Endodermal cell (in vitro differentiated cells): ENCODE data around the gene MSH3. TPM values are rescaled to one million over a fixed set of nuclear protein-coding genes. Genes with fewer than 3 reads are reported as not detected.

Source experiments
- DNase-seq: peaks from one replicate; pipeline ENCODE4 v3.0.0-alpha.2; 2017
- H3K27ac ChIP-seq: 2 replicates; pipeline ENCODE4 v1.5.1; 2013; ENCODE audit warnings: mild to moderate bottlenecking, low read depth, low read length, moderate library complexity
- H3K27me3 ChIP-seq: 2 replicates; pipeline ENCODE4 v1.6.1; 2013; ENCODE audit warnings: mild to moderate bottlenecking, low read length, moderate library complexity; ENCODE audit not compliant: insufficient read depth, control insufficient read depth, poor library complexity, severe bottlenecking
- H3K36me3 ChIP-seq: 2 replicates; pipeline ENCODE4 v1.7.0; 2013; ENCODE audit warnings: mild to moderate bottlenecking, low read length, moderate library complexity; ENCODE audit not compliant: control insufficient read depth, insufficient read depth
- H3K4me1 ChIP-seq: one replicate; pipeline ENCODE4 v1.7.0; 2013; ENCODE audit warnings: low read length; ENCODE audit not compliant: control insufficient read depth, insufficient read depth
- H3K4me3 ChIP-seq: 2 replicates; pipeline ENCODE4 v1.5.1; 2013; ENCODE audit warnings: mild to moderate bottlenecking, low read length, moderate library complexity
- H3K9ac ChIP-seq: 2 replicates; pipeline ENCODE4 v1.6.1; 2013; ENCODE audit warnings: mild to moderate bottlenecking, low read length, moderate library complexity; ENCODE audit not compliant: poor library complexity, severe bottlenecking; ENCODE audit errors: extremely low read depth
- H3K9me3 ChIP-seq: 2 replicates; pipeline ENCODE4 v1.6.1; 2013; ENCODE audit warnings: mild to moderate bottlenecking, low read length, moderate library complexity; ENCODE audit not compliant: control insufficient read depth
- H3K27ac Mint-ChIP-seq: 2 replicates; pipeline ENCODE4 v1.8.0; 2020; ENCODE audit warnings: mixed read lengths
- H3K27me3 Mint-ChIP-seq: 2 replicates; pipeline ENCODE4 v1.8.0; 2021; ENCODE audit warnings: mild to moderate bottlenecking, mixed read lengths; ENCODE audit not compliant: insufficient read depth
- H3K36me3 Mint-ChIP-seq: 2 replicates; pipeline ENCODE4 v1.8.0; 2020; ENCODE audit warnings: low read depth, mixed read lengths
- H3K4me1 Mint-ChIP-seq: 2 replicates; pipeline ENCODE4 v1.8.0; 2020; ENCODE audit warnings: mixed read lengths
- H3K4me3 Mint-ChIP-seq: 2 replicates; pipeline ENCODE4 v1.8.0; 2020; ENCODE audit warnings: mild to moderate bottlenecking, moderate library complexity, mixed read lengths
- H3K9me3 Mint-ChIP-seq: 2 replicates; pipeline ENCODE4 v1.8.0; 2020; ENCODE audit warnings: mild to moderate bottlenecking, mixed read lengths
- CTCF ChIP-seq: fragments of 200-600 bp; sonication (generic); conservative IDR thresholded peaks from 2 replicates; pipeline ENCODE4 v1.5.0; 2021; ENCODE audit warnings: antibody characterized with exemption, mild to moderate bottlenecking
- WGBS, 2 experiments: methylation state at CpG; one replicate each; pipeline versions ENCODE4 v1.1.5 to v1.1.7; 2013; ENCODE audit warnings: missing lambda C conversion rate in 2 of 2, mixed read lengths in 1 of 2; ENCODE audit not compliant: insufficient coverage in 1 of 2, insufficient read length in 1 of 2; 5-methylcytosine and 5-hydroxymethylcytosine counted together
- total RNA-seq, 2 donors: library from RNA; stranded (reverse); fragmentation: NEBNext Ultra II Directional in 1 of 2; extraction: Animal tissue kit (Norgen Biotek cat#: 25700) in 1 of 2; gene quantifications; 2 replicates in 1 of 2; 3 replicates in 1 of 2; pipeline ENCODE4 v1.2.1, GENCODE V29; 2021

The MSH3 gene
- total RNA-seq, 2 donors from 2014 or later: 17.3 to 25.2 TPM

GRCh38 chr5:80777347-80778287 is 123.2 kb downstream of the MSH3 start:
- TF ChIP-seq CTCF: no peak
- Histone ChIP-seq H3K36me3 (peaks cover 9% of the 10 kb centered on the region), H3K4me3 (no peak overlapping the region), H3K9me3 (no peaks in the 10 kb centered on the region), H3K9ac (no peak overlapping the region), H3K27ac (no peak overlapping the region), H3K4me1 (peaks cover 6% of the 10 kb centered on the region), H3K27me3 (no peaks in the 10 kb centered on the region)
- Mint-ChIP-seq H3K27ac (no peak overlapping the region), H3K4me3 (no peak overlapping the region), H3K27me3 (no peaks in the 10 kb centered on the region), H3K9me3 (no peaks in the 10 kb centered on the region), H3K4me1 (peaks cover 11% of the 10 kb centered on the region), H3K36me3 (peaks cover 15% of the 10 kb centered on the region)
- 95 to 100% methylated on average over 2 to 4 of the region's 4 CpGs for WGBS, 2 experiments
- DNase-seq: no peak

DNA sequence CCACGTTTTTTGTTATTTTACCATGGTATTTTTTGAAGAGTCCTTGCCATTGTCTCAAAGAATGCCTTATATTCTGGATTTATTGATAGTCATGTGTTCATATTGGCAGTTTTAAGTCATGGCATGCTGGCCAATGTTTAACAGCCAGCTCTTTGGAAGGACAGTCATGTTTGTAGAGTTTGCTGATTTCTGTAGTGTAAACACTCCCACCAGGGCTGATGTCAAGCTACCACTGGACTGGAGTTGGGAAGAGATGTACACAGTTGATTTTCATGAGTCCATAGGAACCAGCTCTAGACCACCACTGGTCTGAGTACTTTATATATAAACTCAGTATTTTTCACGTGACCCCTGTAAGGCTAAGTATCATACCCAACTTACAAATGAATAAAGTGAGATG is 125.6 kb downstream of the MSH3 start:
- Histone ChIP-seq H3K9me3 (no peaks in the 10 kb centered on the region), H3K4me1 (peaks cover 6% of the 10 kb centered on the region), H3K4me3 (no peak overlapping the region), H3K9ac (no peak overlapping the region), H3K27me3 (no peaks in the 10 kb centered on the region), H3K27ac (no peak overlapping the region), H3K36me3 (peaks cover 9% of the 10 kb centered on the region)
- Mint-ChIP-seq H3K36me3 (peaks cover 14% of the 10 kb centered on the region), H3K27me3 (no peaks in the 10 kb centered on the region), H3K9me3 (peaks cover under 1% of the 10 kb centered on the region), H3K27ac (no peak overlapping the region), H3K4me1 (peaks cover 11% of the 10 kb centered on the region), H3K4me3 (no peak overlapping the region)
- DNase-seq: no peak
- WGBS, 2 experiments: 83 to 91% methylated on average over 1 to 2 of the region's 2 CpGs
- TF ChIP-seq CTCF: no peak

DNA sequence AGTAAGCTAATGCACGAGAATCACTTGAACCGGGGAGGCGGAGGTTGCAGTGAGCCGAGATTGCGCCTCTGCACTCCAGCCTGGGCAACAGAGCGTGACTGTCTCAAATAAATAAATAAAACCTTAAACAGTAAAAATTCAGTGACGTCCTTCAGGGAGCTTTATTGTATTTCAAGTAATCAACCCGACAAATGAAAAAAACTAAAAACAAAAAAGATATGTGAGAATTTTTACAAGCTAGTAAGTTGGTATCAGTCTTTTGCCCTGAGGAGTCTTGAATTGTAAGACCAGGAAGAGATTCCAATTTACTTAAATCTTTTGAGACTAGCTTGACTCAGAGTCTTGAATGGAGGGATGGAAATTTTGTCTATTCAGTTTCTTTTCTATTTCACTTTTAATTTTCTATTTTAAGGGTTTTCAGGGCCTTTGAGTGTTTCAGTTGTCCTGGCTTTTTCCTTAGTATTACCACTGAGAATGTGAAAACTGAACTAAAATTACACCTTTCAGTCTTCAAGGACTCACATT is 126.4 kb downstream of the MSH3 start:
- Mint-ChIP-seq H3K36me3 (peaks cover 16% of the 10 kb centered on the region), H3K27me3 (no peaks in the 10 kb centered on the region), H3K4me3 (no peak overlapping the region), H3K27ac (no peak overlapping the region), H3K4me1 (peaks cover 11% of the 10 kb centered on the region), H3K9me3 (peaks cover 2% of the 10 kb centered on the region)
- Histone ChIP-seq H3K27ac (no peak overlapping the region), H3K27me3 (no peaks in the 10 kb centered on the region), H3K4me3 (no peak overlapping the region), H3K9ac (no peak overlapping the region), H3K4me1 (peaks cover 6% of the 10 kb centered on the region), H3K36me3 (peaks cover 9% of the 10 kb centered on the region), H3K9me3 (no peaks in the 10 kb centered on the region)
- no peak for TF ChIP-seq CTCF
- 95 to 98% methylated on average over 4 to 7 of the region's 8 CpGs for WGBS, 2 experiments
- DNase-seq: no peak
